WTC11 (cell line): ENCODE data around the gene DLL4. TPM values are rescaled to one million over a fixed set of nuclear protein-coding genes. Genes with fewer than 3 reads are reported as not detected.

Experiments
- ATAC-seq: fragments of 200-7000 bp; cut with Tn5 transposase; 2 replicates; pipeline ENCODE4 v1.10.0; 2021; ENCODE audit warnings: mild to moderate bottlenecking, moderate library complexity
- CTCF ChIA-PET: fragments of 300-600 bp; sonication (Branson Sonifier 250); formaldehyde crosslinking; loops from one replicate; lab custom pipeline; 2021; ENCODE audit warnings: antibody characterized with exemption; lab: Charles Lee
- POLR2A ChIA-PET: fragments of 350-600 bp; sonication (Branson Sonifier 250); formaldehyde crosslinking; loops from one replicate; lab custom pipeline; 2021; ENCODE audit warnings: antibody characterized with exemption; lab: Charles Lee
- DNase-seq: peaks from one replicate; pipeline ENCODE4 v3.0.0; 2021; ENCODE audit warnings: low spot score
- H3K27ac Mint-ChIP-seq: 2 replicates; pipeline ENCODE4 v1.8.0; 2021; ENCODE audit warnings: mixed read lengths
- H3K27me3 Mint-ChIP-seq: 2 replicates; pipeline ENCODE4 v1.8.0; 2021; ENCODE audit warnings: low read depth, mild to moderate bottlenecking, moderate library complexity, mixed read lengths
- H3K36me3 Mint-ChIP-seq: 2 replicates; pipeline ENCODE4 v1.8.0; 2021; ENCODE audit warnings: mixed read lengths
- H3K4me1 Mint-ChIP-seq: 2 replicates; pipeline ENCODE4 v1.8.0; 2022; ENCODE audit warnings: mixed read lengths
- H3K4me3 Mint-ChIP-seq: 2 replicates; pipeline ENCODE4 v1.8.0; 2021; ENCODE audit warnings: mild to moderate bottlenecking, moderate library complexity, mixed read lengths
- H3K9me3 Mint-ChIP-seq: 2 replicates; pipeline ENCODE4 v1.8.0; 2021; ENCODE audit warnings: mixed read lengths
- ATF3 ChIP-seq: sonication (generic); formaldehyde crosslinking; conservative IDR thresholded peaks from 2 replicates; pipeline ENCODE4 v1.8.1; 2022; ENCODE audit warnings: mild to moderate bottlenecking, missing genetic modification reagents
- E2F4 ChIP-seq: sonication (generic); formaldehyde crosslinking; IDR thresholded peaks from 2 replicates; pipeline ENCODE4 v1.8.1; 2022; ENCODE audit warnings: low read depth, mild to moderate bottlenecking, moderate library complexity, missing genetic modification reagents, borderline replicate concordance
- EMX1 ChIP-seq: fragments of 250-450 bp; sonication (Bioruptor Pico); IDR thresholded peaks from 2 replicates; pipeline ENCODE4 v1.8.0; 2021; ENCODE audit warnings: mild to moderate bottlenecking
- ERG ChIP-seq: fragments of 250-450 bp; sonication (Bioruptor Pico); IDR thresholded peaks from 2 replicates; pipeline ENCODE4 v1.8.0; 2021; ENCODE audit warnings: mild to moderate bottlenecking
- MXD4 ChIP-seq: fragments of 250-450 bp; sonication (Bioruptor Pico); IDR thresholded peaks from 2 replicates; pipeline ENCODE4 v1.8.0; 2021; ENCODE audit warnings: mild to moderate bottlenecking, moderate library complexity, borderline replicate concordance
- NFATC4 ChIP-seq: fragments of 250-450 bp; sonication (Bioruptor Pico); IDR thresholded peaks from 2 replicates; pipeline ENCODE4 v1.9.0; 2021; ENCODE audit warnings: mild to moderate bottlenecking
- NR3C1 ChIP-seq: sonication (generic); formaldehyde crosslinking; conservative IDR thresholded peaks from 2 replicates; pipeline ENCODE4 v1.8.1; 2023; ENCODE audit warnings: low read depth, mild to moderate bottlenecking, missing genetic modification reagents
- PRRX2 ChIP-seq: fragments of 250-450 bp; sonication (Bioruptor Pico); IDR thresholded peaks from 2 replicates; pipeline ENCODE4 v1.8.0; 2021; ENCODE audit warnings: mild to moderate bottlenecking
- TEAD1 ChIP-seq: sonication (generic); formaldehyde crosslinking; IDR thresholded peaks from 2 replicates; pipeline ENCODE4 v1.8.0; 2022; ENCODE audit warnings: mild to moderate bottlenecking, missing genetic modification reagents
- TP53 ChIP-seq: sonication (generic); formaldehyde crosslinking; IDR thresholded peaks from 2 replicates; pipeline ENCODE4 v1.8.1; 2023; ENCODE audit warnings: mild to moderate bottlenecking, missing genetic modification reagents
- USF2 ChIP-seq: sonication (generic); formaldehyde crosslinking; IDR thresholded peaks from 2 replicates; pipeline ENCODE4 v1.8.1; 2023; ENCODE audit warnings: mild to moderate bottlenecking, missing genetic modification reagents, moderate library complexity
- ZMAT4 ChIP-seq: fragments of 250-450 bp; sonication (Bioruptor Pico); IDR thresholded peaks from 2 replicates; pipeline ENCODE4 v1.9.0; 2021; ENCODE audit warnings: mild to moderate bottlenecking
- ZNF416 ChIP-seq: fragments of 250-450 bp; sonication (Bioruptor Pico); IDR thresholded peaks from 2 replicates; pipeline ENCODE4 v1.9.0; 2021; ENCODE audit warnings: mild to moderate bottlenecking, inconsistent platforms
- ZNF671 ChIP-seq: fragments of 250-450 bp; sonication (Bioruptor Pico); IDR thresholded peaks from 2 replicates; pipeline ENCODE4 v1.8.0; 2021; ENCODE audit warnings: mild to moderate bottlenecking
- total RNA-seq: library from RNA; stranded (reverse); gene quantifications from 3 replicates; pipeline ENCODE4 v1.2.3, GENCODE V29; 2021
- TF ChIP-seq, protein P1 (sequence below): fragments of 250-450 bp; sonication (Bioruptor Pico); IDR thresholded peaks from 2 replicates; pipeline ENCODE4 v1.9.0; 2021; ENCODE audit warnings: mild to moderate bottlenecking, borderline replicate concordance
- TF ChIP-seq, protein P2 (sequence below): sonication (generic); formaldehyde crosslinking; IDR thresholded peaks from 2 replicates; pipeline ENCODE4 v1.8.0; 2022; ENCODE audit warnings: mild to moderate bottlenecking, missing genetic modification reagents

Gene DLL4
- total RNA-seq, 1 experiment from 2014 or later = 0.94 TPM

DNA sequence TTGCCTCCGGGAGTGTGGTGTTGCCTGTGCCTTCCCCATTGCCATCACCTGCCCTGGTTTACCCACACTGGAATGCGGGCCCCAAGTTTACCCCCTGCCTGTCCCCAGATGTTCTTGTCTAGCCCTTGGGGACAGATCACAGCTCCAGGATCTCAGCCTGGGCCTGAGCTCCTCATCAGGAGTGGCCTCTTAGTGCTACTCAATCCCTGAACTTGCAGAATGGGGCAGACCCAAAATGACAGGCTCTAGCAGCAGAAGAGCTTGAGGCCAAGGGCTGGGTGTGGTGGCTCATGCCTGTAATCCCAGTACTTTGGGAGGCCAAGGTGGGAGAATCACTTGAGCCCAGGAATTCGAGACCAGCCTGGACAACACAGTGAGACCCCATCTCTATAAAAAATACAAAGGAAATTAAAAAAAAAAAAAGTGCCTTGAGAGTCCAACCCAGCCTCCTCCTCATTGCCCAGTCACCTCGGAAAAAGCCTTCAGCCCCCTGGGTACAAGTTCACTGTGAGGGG, 28.0 kb downstream of the DLL4 start (continued):
- no peak for TF ChIP-seq ZMAT4

GRCh38 chr15:40957581-40958051, 28.5 kb downstream of the DLL4 start:
- Mint-ChIP-seq H3K4me1 (peaks cover 41% of the 10 kb centered on the region), H3K4me3 (no peak overlapping the region), H3K36me3 (peaks cover 10% of the 10 kb centered on the region), H3K9me3 (peaks cover 6% of the 10 kb centered on the region; the same call in 1 of the 2 replicates), H3K27ac (peak overlapping the region; percentile 64; the same call in 1 of the 2 replicates), H3K27me3 (no peaks in the 10 kb centered on the region)
- ChIA-PET CTCF (interaction anchor here (2.1 to 9.6 kb wide), 3 partner anchors 16 to 43 kb away, joined by 5 to 99 read pairs (median 6); no protein-coding TSS in a partner anchor), POLR2A (interaction anchor here (1.5 to 2.9 kb wide), 3 partner anchors 16 to 55 kb away, joined by 3 to 17 read pairs (median 11); partner anchors contain the start of gene DLL4)
- ATAC-seq (no peak), DNase-seq (no peak)
- no peak for TF ChIP-seq ATF3
- TF ChIP-seq, protein P1, sequence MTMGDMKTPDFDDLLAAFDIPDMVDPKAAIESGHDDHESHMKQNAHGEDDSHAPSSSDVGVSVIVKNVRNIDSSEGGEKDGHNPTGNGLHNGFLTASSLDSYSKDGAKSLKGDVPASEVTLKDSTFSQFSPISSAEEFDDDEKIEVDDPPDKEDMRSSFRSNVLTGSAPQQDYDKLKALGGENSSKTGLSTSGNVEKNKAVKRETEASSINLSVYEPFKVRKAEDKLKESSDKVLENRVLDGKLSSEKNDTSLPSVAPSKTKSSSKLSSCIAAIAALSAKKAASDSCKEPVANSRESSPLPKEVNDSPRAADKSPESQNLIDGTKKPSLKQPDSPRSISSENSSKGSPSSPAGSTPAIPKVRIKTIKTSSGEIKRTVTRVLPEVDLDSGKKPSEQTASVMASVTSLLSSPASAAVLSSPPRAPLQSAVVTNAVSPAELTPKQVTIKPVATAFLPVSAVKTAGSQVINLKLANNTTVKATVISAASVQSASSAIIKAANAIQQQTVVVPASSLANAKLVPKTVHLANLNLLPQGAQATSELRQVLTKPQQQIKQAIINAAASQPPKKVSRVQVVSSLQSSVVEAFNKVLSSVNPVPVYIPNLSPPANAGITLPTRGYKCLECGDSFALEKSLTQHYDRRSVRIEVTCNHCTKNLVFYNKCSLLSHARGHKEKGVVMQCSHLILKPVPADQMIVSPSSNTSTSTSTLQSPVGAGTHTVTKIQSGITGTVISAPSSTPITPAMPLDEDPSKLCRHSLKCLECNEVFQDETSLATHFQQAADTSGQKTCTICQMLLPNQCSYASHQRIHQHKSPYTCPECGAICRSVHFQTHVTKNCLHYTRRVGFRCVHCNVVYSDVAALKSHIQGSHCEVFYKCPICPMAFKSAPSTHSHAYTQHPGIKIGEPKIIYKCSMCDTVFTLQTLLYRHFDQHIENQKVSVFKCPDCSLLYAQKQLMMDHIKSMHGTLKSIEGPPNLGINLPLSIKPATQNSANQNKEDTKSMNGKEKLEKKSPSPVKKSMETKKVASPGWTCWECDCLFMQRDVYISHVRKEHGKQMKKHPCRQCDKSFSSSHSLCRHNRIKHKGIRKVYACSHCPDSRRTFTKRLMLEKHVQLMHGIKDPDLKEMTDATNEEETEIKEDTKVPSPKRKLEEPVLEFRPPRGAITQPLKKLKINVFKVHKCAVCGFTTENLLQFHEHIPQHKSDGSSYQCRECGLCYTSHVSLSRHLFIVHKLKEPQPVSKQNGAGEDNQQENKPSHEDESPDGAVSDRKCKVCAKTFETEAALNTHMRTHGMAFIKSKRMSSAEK = peak; percentile 79; the same call in 1 of the 2 replicates
- peak; percentile 79; the same call in 1 of the 2 replicates for TF ChIP-seq EMX1 (CRISPR knock-in tag)
- TF ChIP-seq ZNF671 (CRISPR knock-in tag) = peak; percentile 85; the same call in 1 of the 2 replicates
- TF ChIP-seq PRRX2 (CRISPR knock-in tag) = peak; percentile 66
- peak; percentile 91 for TF ChIP-seq NFATC4 (CRISPR knock-in tag)
- TF ChIP-seq ERG (CRISPR knock-in tag) = peak; percentile 41; the same call in 1 of the 2 replicates
- TF ChIP-seq MXD4 (CRISPR knock-in tag) = no peak
- TF ChIP-seq TP53 (CRISPR knock-in tag) = 0 out of 2 replicates have a peak, but pooled peaks have one; percentile 9

DNA sequence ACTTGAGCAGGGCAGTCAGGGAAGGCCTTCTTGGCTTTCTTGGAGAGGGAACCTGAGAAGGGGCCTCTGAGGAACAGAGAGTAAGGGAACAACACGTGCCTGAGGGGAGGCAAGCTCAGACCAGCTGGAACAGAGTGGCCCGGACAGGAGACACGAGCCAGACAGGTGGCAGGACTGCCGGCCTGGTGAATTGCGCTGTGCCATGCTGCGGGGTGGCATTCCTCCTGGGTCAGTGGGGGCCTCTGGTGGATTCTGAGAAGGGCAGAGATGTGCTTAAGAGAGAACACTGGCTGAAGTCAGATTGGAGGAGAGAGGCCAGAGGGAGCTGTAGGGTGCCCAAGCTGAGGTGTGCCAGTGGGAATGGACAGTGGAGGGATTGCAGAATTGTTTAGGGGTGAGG, 29.0 kb downstream of the DLL4 start:
- POLR2A ChIA-PET = interaction anchor here (1.5 to 2.9 kb wide), 3 partner anchors 16 to 56 kb away, joined by 3 to 17 read pairs (median 11); partner anchors contain the start of gene DLL4
- peaks cover 9% of the 10 kb centered on the region; the same call in 1 of the 2 replicates for H3K9me3 Mint-ChIP-seq

More for the DNA sequence above, 29.0 kb downstream of the DLL4 start:
- TF ChIP-seq NR3C1 (CRISPR knock-in tag) = no peak
- TF ChIP-seq ZNF416 (CRISPR knock-in tag) = peak; percentile 27; the same call in 1 of the 2 replicates
- 0 out of 2 replicates have a peak, but pooled peaks have one; percentile 31 for TF ChIP-seq PRRX2 (CRISPR knock-in tag)
- TF ChIP-seq E2F4 (CRISPR knock-in tag) = no peak
- TF ChIP-seq, protein P2, sequence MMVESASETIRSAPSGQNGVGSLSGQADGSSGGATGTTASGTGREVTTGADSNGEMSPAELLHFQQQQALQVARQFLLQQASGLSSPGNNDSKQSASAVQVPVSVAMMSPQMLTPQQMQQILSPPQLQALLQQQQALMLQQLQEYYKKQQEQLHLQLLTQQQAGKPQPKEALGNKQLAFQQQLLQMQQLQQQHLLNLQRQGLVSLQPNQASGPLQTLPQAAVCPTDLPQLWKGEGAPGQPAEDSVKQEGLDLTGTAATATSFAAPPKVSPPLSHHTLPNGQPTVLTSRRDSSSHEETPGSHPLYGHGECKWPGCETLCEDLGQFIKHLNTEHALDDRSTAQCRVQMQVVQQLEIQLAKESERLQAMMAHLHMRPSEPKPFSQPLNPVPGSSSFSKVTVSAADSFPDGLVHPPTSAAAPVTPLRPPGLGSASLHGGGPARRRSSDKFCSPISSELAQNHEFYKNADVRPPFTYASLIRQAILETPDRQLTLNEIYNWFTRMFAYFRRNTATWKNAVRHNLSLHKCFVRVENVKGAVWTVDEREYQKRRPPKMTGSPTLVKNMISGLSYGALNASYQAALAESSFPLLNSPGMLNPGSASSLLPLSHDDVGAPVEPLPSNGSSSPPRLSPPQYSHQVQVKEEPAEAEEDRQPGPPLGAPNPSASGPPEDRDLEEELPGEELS (CRISPR knock-in tag) = no peak
- TF ChIP-seq TEAD1 (CRISPR knock-in tag) = no peak
- TF ChIP-seq, protein P1 = no peak
- no peak for TF ChIP-seq USF2
- TF ChIP-seq ZNF671 (CRISPR knock-in tag) = no peak; the same call in 1 of the 2 replicates
- DNase-seq (no peak), ATAC-seq (no peak)
- no peak overlapping the region for H3K4me3 Mint-ChIP-seq
- CTCF ChIA-PET = interaction anchor here (2.1 to 9.6 kb wide), 3 partner anchors 16 to 43 kb away, joined by 5 to 99 read pairs (median 6); no protein-coding TSS in a partner anchor
- H3K27me3 Mint-ChIP-seq = no peaks in the 10 kb centered on the region
- peak overlapping the region; percentile 64 for H3K27ac Mint-ChIP-seq
- peaks cover 39% of the 10 kb centered on the region for H3K4me1 Mint-ChIP-seq
- peaks cover 10% of the 10 kb centered on the region for H3K36me3 Mint-ChIP-seq
